ENCODE measurements around the gene CDT1. TPM values are rescaled to one million over a fixed set of nuclear protein-coding genes. Genes with fewer than 3 reads are reported as not detected.

CDT1 gene
- total RNA-seq, 1 donor from 2014 or later = 12.2 TPM

DNA sequence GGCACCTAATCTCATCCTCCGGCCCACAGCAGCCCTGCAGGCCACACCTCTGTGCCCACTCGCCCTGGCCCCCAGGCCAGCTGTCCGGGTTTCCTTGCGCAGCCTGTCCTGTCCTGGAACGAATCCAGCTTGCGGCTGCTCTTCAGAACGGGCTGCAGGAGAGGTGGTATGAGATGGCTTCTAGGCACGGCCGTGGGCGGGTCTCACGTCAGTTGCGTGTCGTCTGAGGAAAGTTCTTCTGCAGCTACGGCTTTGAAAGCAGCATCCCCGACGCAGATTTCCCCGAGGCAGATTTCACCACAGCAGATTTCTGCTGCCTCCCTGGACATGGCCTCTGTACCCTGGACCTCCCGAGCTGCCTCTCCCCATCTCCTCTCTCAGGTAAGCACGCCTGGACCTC, 35.0 kb downstream of the CDT1 start:
- no peak for DNase-seq

DNA sequence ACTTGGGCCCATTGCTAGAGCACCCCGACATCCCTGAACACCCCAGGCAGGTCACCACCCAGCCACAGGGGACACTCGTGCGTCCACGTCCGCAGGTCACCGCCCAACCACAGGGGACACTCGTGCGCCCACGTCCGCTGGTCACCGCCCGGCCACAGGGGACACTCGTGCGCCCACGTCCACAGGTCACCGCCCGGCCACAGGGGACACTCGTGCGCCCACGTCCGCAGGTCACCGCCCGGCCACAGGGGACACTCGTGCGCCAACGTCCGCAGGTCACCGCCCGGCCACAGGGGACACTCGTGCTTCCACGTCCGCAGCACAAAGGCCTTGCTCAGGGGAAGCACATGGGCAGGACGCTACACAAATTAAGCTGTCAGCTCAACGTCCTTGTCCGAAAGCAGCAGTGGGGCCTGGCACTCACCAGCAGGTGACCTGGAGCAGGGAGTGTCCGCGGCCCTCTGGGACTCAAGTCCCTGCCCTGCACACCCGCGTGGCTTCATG, 35.5 kb downstream of the CDT1 start:
- no peak for DNase-seq

DNA sequence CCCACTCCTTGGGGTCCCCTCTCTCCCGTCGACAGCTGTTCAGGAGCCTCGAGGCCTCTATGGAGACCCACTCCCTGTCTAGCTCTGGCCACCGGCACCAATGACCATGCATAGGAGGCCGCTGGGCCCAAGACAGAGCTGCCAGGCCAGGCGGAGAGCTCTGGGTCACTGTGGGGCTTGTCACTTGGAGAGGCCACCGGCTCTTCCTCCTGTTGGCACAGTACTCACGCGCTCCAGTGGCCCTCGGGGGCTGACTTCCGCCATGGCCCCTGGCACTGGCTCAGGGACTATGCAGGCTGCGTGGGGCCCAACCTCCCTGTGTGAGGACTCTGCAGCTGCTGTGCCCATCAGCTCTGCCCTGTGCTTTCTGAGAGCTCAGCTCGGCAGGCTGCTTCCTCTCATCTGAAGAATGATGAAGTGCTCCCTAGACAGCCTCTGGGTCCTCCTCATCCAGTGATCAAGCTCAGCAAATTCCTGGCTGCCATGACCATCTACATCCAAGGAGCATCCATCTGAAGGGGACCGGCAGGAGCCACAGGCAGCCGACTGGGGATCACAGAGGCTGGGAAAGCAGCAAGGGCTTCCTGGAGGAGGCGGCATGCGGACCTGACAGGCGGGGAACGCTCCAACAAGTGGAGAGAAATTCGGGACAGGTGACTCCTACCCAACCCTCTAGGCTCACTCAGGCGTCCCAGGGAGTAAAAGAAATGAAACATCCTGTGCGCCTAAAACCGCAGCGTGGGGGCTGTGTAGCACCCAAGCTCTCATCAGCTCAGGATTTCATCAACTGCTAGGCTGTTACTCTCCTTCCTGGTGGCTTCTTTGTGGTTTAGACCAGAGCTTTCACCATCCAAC, 36.4 kb downstream of the CDT1 start:
- no peak for DNase-seq

DNA sequence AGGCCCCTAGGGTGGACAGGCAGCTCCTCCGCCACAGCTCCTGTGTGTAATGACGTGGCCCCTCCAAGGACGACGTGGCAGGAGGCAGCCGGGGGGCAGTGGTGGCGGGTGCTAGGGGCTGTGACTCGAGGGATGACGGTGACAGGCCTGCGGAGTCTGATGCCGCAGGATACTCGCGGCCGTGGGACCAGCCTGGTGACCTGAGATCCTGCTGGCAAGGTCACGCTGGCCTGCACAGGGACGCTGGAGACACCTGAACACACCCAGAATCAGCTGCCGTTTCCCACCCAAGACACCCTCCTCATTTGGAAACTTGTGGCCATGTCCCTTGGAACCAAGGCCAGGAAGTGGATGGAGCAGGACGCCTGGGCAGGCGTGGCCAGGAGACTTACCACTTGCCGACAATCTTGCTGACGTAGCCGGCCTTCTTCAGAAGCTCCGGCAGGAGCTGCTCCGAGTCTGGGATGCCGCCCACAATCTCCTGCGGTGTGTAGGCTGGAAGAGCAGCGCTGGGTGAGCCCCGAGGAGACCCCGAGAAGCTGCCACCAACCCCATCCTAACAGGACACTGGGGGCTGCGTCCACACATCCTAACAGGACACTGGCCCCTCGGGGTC, 37.1 kb downstream of the CDT1 start:
- DNase-seq = no peak

DNA sequence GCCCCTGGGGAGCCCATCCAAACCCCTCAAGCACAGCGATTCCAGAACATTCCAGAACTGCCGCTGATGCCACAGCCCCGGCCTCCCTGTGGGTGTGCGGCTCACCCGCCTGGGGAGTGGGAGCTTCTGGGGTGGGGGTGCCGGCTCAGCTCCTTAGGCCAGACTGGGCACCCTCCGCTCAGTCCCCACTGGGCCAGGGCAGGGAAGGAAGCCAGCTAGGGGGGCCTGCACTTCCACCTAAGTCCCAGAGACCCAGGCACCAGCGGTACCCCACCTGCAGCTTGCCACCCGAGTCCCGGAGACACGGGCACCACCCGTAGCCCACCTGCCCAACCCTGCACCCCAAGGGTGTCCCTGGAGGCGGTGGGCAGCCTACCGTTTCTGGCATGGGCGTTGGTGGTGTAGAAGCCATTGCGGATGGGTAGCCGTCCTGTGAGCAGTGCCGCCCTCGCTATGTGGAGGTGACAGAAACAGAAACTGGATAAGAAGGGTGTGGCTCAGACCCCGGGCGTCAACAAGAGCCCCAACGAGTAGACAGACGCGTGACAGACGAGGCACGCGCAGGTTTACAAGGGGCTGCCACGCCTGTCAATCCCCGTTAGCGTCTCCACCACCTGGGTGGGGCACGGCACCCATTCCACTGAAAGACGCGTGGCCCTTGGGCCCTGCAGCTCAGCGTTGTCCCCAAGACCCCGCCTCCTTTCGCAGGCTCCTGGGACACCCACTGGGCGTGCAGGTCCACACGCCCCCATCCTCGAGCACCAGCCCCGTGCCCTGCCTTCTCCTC, 38.1 kb downstream of the CDT1 start:
- DNase-seq = no peak

DNA sequence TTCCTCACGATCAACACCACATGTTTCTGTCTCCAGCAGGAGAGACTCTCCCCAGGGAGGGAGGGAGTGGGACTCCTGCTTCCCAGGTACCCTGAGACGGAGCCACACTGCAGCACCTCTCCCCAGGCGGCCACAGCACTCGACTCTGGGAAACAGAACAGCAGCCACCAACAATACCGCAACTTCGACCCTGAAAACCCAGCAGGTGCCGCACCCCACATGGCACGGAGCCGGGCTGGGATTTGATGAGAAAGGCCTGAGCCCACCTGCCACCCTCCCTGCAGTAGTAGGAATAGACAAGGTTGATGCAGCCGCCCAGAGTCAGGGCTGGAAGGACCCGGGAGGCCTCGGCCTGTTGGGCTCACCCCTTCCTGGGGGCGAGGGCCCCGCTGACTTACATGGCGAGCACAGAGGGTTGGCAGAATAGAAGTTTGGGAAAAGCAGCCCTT, 38.7 kb downstream of the CDT1 start:
- no peak for DNase-seq

DNA sequence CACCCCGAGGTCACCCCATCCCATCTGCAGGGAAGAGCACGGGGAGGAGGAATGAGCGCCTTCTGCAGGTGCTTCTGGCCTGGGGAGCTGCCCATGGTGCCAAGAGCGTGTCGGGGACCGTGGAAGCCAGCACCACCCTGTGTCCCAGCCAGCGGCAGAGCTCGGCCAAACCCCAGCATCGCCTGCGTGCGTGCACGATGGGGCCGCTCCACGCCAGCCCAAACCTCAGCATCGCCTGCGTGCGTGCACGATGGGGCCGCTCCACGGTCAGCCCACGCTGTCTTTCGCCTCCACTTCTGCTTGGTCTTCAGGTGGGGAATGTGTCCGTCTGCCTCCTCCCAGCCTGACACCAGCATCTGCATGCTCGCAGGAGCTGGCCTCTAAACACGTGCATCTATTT, 39.2 kb downstream of the CDT1 start:
- DNase-seq = no peak

DNA sequence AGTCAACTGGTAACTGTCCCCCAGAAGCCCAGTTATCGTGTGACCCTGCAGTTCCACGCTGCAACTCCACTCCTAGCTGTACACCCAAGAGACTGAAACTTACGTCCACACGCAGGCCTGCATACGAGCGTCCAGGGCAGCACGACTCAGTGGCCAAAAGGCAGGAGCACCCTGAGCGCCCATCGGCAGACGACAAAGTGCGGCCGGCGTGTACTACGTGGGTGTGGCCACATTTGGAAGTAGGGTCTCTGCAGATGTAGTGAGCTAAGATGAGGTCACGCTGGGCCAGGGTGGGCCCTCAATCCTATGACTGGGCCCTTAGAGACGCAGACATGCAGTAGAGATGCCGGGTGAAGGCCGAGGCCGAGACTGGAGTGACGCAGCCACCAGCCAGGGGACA, 39.7 kb downstream of the CDT1 start:
- no peak for DNase-seq

DNA sequence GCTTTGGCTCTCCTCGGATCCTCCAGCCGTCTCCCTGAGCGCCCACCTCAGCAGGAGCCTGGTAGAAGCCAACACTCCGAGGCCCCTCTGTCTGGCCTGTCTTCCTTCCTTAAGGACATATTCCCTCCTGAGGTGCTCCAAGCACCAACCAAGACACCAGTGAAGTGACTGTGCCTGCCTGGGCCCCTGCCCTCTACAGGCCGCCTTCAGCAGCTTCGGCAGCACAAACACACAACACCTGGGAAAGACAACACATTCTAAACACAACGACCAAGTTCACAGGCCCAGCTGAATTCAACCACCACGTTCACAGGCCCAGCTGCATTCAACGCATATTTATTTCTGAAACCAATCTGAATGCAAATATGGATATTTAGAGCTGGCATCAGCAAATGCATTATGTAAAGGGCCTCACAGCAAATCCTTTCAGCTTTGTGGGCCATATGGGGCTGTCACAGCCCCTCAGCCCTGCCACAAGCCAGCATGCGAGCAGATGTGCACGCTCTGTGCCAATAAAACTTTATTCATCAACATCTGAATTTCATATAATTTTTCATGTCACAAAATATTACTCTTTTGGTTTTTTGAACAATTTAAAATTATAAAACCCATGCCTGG, 40.9 kb downstream of the CDT1 start:
- DNase-seq = no peak

DNA sequence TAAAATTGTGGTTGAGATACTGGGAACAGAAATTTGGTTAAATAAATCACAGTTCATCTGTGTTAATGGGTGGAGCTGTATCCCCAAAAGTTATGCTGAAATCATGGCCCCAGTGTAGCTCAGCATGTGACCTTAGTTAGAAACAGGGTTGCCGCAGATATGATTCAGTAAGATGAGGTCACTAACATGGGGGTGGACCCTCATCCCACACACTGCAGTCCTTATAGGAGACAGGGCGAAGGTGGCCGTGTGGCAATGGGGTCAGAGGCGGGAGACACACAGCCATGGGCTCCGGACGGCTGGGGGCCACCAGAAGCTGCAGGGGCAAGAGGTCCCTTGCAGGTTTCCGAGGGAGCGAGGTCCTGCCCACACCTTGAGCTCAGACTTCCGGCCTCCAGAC, 42.5 kb downstream of the CDT1 start:
- DNase-seq = no peak

DNA sequence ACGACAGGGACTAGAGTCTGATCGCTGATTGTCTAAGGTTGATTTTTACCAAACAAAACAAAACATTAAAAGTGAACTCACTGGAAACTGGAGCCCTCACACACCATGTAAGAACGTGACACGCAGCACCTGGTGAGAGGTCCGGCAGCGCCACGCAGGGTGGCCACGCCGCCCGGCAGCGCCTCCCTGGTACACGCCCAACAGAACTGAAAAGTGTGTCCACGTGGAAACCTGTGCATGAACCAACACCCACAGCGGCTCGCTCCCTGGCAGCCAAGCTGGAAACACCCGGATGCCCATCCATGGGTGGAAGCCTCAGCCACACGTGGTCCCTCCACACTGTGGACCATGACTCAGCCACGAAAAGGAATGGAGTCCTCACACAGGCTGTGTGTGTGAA, 44.1 kb downstream of the CDT1 start:
- no peak for DNase-seq

DNA sequence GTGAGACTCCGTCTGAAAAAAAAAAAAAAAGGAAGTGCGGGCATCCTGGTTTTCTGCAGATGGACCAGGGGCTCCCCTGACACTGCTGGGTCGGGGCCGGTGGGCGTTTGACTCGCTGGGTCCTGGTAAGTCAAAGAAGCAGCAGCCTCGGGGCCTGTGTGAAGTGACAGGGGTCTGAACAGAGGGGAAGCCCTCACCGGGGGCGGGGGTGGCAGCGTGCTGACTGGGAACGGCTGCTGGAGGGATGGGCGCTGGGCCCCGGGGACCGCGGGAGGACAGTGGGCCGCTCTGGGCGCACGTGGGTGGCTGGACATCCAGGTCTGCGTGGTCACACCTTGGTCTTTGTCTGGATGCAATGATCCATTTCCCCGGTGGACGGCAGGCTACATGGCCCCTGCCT, 45.0 kb downstream of the CDT1 start:
- DNase-seq = no peak

DNA sequence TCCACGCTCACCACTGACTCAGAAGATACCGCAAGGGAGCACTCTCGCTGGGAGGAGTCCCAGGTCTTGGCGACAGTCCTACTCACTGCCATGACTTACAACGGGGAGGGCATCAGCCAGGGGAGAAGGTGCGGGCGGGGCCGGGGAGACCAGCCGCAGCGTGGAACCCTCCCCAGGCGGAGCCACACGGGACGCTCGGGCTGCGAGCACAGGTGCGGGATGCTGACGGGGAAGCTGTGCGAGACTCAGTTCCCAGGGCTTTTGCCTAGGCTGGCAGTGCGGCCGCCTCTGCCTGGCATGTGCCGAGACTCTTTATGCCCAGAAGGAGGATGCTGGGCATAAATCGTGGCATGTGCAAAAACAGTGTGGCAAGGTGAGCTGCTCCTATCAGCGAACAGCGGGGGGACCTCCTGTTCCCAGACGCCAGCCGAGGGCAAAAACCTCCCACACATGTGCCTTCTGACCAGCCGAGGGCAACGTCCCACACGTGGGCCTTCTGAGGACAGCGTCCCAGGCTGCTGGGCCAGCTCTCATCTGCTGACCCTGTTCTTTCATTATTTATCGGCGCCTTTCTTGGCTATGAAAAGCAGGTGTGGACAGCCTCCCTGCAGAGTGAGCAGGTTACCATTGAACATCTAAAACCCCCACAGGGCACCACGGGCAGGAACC, 47.1 kb downstream of the CDT1 start:
- DNase-seq = no peak

DNA sequence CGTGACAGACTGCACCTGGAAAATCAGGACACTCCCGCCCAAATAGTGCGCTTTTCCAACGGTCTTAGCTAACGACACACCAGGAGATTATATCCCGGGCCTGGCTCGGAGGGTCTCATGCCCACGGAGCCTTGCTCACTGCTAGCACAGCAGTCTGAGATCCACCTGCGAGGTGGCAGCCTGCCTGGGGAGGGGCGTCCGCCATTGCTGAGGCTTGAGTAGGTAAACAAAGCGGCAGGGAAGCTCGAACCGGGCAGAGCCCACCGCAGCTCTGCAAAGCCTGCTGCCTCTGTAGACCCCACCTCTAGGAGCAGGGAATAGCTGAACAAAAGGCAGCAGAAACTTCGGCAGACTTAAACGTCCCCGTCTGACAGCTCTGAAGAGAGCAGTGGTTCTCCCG, 48.0 kb downstream of the CDT1 start:
- no peak for DNase-seq

DNA sequence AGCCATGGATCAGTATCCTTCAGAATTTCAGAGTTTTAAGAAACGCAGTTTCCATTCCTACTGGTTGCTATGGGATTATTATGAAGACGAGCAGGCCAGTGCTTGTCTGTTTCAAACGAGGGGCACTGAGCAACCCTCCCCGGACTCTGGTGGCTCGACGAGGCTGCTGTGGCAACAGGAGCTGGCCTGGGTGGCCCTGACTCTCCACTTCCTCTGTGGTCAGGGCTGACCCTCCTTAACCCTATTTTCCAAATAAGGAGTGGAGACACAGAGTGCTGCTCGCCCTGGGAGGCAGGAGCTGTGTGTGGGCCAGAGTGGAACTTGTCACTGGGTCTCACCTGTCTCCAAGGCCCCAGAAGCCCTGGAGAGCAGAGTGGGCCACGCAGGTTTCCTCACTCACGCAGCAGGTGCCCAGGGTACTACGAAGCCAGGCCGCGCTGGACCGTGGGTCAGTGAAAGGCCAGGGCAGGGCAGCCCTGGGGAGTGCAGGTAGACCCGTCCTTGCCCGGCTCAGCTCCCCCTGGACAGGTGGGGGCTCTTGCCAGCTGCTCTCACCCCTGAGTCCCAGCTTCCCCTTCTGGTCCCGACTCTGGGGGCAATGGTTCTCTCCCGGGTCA, 49.8 kb downstream of the CDT1 start:
- no peak for DNase-seq

DNA sequence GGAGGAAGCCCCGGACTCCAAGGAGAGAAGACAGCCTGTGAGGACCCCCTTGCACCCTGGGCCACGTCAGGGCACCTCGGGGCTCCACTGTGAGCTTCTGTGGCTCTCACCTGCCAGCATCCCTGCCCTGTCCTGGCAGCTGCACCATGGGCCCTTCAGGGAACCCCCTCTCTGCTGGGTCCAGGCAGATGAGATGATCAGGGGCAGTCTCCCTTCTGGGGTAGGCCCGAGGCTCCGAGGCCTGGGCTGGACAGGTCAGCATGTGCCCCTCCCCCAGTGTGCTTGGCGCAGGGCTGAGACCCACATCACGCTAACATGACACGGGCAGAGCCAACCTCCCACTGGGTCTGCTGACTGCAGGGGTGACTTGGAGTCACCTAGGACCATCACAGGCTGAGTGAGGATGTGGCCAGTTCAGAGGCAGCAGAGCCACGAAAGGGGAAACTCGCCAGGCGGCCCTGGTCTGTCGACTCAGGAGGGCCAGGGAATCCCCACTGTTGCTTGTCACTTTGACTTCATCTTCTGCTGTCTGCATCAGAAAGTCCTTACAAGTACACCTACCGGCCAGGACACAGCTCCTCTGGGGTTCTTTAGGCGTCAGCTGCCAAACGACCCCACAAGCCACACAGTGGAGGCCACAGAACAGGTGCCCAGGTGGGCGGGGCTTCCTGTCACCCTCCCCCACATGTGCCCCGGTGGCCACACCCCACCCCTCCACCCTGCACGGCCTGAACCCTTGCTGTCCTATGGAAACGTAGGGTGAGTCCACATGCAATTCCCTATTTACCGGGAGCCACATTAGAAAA, 50.9 kb downstream of the CDT1 start:
- no peak for DNase-seq

DNA sequence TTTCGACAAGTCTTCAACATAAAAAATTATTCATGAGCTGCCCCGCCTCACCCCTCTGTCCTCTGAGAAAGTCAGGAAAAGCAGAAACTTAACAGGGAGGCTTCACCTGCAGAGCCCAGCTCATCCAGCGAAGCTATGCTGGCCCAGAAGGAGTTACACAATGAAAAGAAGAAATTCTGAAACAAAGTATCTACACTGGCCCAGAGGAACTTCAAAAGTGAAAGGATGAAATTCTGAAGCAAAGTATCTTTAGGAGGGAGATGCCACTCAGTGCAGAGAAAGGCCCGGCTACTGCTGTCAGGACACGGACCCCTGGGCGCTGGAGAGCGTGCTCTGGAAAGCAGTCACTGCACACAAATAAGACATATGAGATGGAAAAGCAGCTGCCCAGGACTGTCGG, 51.6 kb downstream of the CDT1 start:
- no peak for DNase-seq

DNA sequence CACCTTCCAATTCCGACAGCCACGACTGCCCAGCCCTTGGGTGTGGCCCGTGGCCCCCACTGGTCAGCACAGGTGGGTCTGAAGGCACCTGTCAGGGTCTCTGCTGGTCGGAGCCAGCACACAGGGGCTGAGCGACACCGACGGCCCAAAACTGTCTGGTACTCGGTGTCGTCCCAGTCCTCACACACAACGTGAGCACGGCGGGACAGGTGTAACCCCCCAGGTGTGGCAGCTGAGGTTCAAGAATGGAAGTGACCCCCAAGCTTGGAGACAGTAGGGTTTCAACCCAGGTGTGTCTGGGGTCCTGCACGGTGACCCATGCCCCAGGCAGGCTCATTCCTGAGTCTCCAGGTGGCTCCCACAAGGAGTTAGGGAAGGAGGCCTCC, 52.1 kb downstream of the CDT1 start:
- DNase-seq = no peak

DNA sequence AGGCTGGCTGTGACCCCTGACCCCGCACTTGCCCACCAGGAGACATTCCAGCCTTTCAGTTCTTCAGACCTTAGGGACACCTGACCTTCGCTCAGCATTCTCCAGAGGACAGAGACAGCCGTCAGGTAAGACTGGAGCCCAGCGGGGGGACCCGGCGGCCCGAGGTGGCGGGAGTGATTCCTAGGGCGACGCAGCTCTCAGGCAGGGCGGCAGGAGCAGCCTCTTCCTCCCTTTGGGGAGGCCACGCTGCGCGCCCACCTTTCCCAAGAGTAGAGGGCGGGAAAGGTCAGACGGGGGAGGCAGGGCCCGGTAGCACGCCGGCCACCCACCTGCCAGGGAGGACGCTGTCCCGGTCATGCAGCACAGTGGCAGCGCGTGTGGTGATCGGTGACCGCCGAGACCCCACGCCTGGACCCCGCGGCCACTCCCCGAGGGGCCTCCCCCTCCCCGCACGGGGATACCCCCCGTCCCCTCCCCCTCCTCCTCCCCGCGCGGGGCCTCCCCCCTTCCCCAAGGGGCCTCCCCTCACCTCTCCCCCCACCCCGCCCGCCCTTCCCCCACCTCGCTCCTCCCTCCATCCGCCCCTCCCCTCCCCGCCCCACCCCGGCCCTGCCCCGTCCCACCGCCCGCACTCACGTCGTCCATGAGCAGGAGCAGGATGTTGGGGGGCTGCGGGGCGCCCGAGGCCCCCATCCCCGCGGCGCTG, 52.7 kb downstream of the CDT1 start:
- no peak for DNase-seq

Data from tongue (tissue), 2 donors.